ENCODE data around the gene ZNF526. TPM values are rescaled to one million over a fixed set of nuclear protein-coding genes. Genes with fewer than 3 reads are reported as not detected.
A peak's percentile ranks its signal among the peaks of the same experiment; 100 is the strongest.

The ZNF526 gene
- total and polyA plus RNA-seq, 9 of the 15 experiments (the other 6 are each of a cell fraction or from before 2014, with no cell fraction given): 1.3 to 17.9 (median 6.2) TPM

GRCh38 chr19:42229855-42230351, 9.8 kb downstream of the ZNF526 start (continued):
- TF ChIP-seq CBX1 (IDR thresholded peaks at IDR 0.05; ENCODE audit: low read depth) (no peak), MEF2A (IDR thresholded peaks at IDR 0.05; ENCODE audit: control insufficient read depth, low read depth, low read length) (no peak), ZC3H11A (IDR thresholded peaks at IDR 0.05; ENCODE audit: low read depth, low read length) (no peak), PHB (CRISPR knock-in tag; IDR thresholded peaks at IDR 0.05) (no peak), YY1 (IDR thresholded peaks at IDR 0.05; ENCODE audit: borderline replicate concordance in 1 of 3, control insufficient read depth in 1 of 3, extremely low read depth in 1 of 3, insufficient read depth in 3 of 3, insufficient read length in 1 of 3, insufficient replicate concordance in 2 of 3, low read depth in 1 of 3, low read length in 2 of 3) (no peak), MBD2 (IDR thresholded peaks at IDR 0.05; ENCODE audit: borderline replicate concordance, low read depth) (peak; percentile 17; the same call in 1 of the 2 replicates), NCOA2 (IDR thresholded peaks at IDR 0.05; ENCODE audit: partially characterized antibody in 2 of 2) (no peak), NR3C1 (CRISPR knock-in tag; IDR thresholded peaks at IDR 0.05) (no peak), HNRNPH1 (optimal IDR thresholded peaks at IDR 0.05; ENCODE audit: low read depth, low read length) (no peak), POLR2B (IDR thresholded peaks at IDR 0.05; ENCODE audit: low read depth, partially characterized antibody) (peak; percentile 37), ZNF584 (CRISPR knock-in tag; IDR thresholded peaks at IDR 0.05; ENCODE audit: low read depth) (no peak), CC2D1A (IDR thresholded peaks at IDR 0.05) (no peak), E2F6 (IDR thresholded peaks at IDR 0.05; ENCODE audit: borderline replicate concordance in 1 of 2, extremely low read depth in 1 of 2, insufficient read depth in 1 of 2, insufficient read length in 1 of 2, low read depth in 1 of 2, low read length in 1 of 2, poor library complexity in 1 of 2, severe bottlenecking in 1 of 2) (peak; percentile 48 to 56), CBX8 (IDR thresholded peaks at IDR 0.05; ENCODE audit: borderline replicate concordance, extremely low read depth, low read depth, low read length, poor library complexity, severe bottlenecking) (no peak), CBX5 (IDR thresholded peaks at IDR 0.05; ENCODE audit: borderline replicate concordance, low read depth) (no peak), ARID3A (IDR thresholded peaks at IDR 0.05; ENCODE audit: borderline replicate concordance, low read depth, low read length) (no peak), TARDBP (IDR thresholded peaks at IDR 0.05) (no peak)
- TF ChIP-seq, protein P1, sequence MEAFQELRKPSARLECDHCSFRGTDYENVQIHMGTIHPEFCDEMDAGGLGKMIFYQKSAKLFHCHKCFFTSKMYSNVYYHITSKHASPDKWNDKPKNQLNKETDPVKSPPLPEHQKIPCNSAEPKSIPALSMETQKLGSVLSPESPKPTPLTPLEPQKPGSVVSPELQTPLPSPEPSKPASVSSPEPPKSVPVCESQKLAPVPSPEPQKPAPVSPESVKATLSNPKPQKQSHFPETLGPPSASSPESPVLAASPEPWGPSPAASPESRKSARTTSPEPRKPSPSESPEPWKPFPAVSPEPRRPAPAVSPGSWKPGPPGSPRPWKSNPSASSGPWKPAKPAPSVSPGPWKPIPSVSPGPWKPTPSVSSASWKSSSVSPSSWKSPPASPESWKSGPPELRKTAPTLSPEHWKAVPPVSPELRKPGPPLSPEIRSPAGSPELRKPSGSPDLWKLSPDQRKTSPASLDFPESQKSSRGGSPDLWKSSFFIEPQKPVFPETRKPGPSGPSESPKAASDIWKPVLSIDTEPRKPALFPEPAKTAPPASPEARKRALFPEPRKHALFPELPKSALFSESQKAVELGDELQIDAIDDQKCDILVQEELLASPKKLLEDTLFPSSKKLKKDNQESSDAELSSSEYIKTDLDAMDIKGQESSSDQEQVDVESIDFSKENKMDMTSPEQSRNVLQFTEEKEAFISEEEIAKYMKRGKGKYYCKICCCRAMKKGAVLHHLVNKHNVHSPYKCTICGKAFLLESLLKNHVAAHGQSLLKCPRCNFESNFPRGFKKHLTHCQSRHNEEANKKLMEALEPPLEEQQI (IDR thresholded peaks at IDR 0.05): no peak
- TF ChIP-seq, protein P2, sequence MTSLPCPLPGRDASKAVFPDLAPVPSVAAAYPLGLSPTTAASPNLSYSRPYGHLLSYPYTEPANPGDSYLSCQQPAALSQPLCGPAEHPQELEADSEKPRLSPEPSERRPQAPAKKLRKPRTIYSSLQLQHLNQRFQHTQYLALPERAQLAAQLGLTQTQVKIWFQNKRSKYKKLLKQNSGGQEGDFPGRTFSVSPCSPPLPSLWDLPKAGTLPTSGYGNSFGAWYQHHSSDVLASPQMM (CRISPR knock-in tag; IDR thresholded peaks at IDR 0.05): no peak

Data from K562 (cell line).